ENCODE data around the gene CAPS. TPM values are rescaled to one million over a fixed set of nuclear protein-coding genes. Genes with fewer than 3 reads are reported as not detected.

Gene CAPS
- total RNA-seq, result 100 to 1,000 TPM; 333 to 360 TPM
- polyA plus RNA-seq, result 100 to 1,000 TPM in 1 of 2 donors, 10 to 100 TPM in 1; 90.2 to 113 TPM
- long read RNA-seq, donor 1, transcript CAPS-203 (5 exons, 3,750 nt), result major isoform, 21 of 38 reads
- long read RNA-seq, donor 1, partial matches to known transcripts, result 13 of 38 reads
- long read RNA-seq, donor 1, other reads (novel, unspliced or antisense), result 0 of 38 reads
- long read RNA-seq, donor 2, partial matches to known transcripts, result 0 of 3 reads
- long read RNA-seq, donor 2, other reads (novel, unspliced or antisense), result 0 of 3 reads
- long read RNA-seq, donor 3, transcript CAPS-203 (5 exons, 3,750 nt), result major isoform, 19 of 20 reads
- long read RNA-seq, donor 3, partial matches to known transcripts, result 0 of 20 reads
- long read RNA-seq, donor 3, other reads (novel, unspliced or antisense), result 0 of 20 reads
- long read RNA-seq, donor 4, result 0 reads
- long read RNA-seq, donor 5, transcript CAPS-203 (5 exons, 3,750 nt), result major isoform, 24 of 38 reads
- long read RNA-seq, donor 5, partial matches to known transcripts, result 14 of 38 reads
- long read RNA-seq, donor 5, other reads (novel, unspliced or antisense), result 0 of 38 reads

DNA sequence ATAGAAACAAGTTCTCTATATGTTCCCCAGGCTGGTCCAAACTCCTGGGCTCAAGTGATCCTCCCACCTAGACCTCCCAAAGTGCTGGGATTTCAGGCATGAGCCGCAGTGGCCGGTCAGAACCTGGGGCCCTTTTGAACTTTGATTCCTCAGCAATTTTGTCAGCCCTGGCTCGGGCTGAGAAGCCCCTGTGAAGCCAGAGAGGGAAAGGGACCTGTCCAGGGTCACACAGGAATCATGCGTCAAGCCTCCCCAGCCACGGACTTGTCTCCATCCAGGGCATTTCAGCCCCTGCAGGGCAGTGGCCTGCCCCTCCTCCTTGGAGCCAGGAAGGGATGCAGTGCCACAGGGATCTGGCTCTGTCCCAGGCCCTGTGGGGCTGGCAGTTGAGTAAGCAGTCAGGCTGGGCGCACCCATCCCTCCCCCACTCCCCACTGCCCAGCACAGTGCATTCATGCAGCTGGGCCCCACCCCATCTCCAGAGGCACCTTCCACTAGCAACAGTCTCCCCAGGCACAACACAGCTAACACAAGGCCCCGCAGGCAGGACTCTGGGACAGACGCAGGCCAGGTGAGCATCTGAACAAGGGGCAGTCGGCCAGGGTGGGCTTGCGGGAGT is at the start of gene CAPS:
Gene CAPS, plus strand, starts transcription at position 516 of the 619 bp plus-strand sequence. CDS start 153 bp downstream, outside the sequence.
- Histone ChIP-seq H3K27me3 (ENCODE audit: control insufficient read depth in 3 of 3, insufficient read depth in 3 of 3, low read length in 2 of 3) (no peaks in the 10 kb centered on the region), H3K9me3 (ENCODE audit: control insufficient read depth in 4 of 4, insufficient read depth in 3 of 4, low read length in 3 of 4) (no peaks in the 10 kb centered on the region), H3K27ac (ENCODE audit: low read depth in 1 of 2, low read length in 1 of 2) (peak within 1 kb of the TSS; percentile 22 to 71), H3K4me1 (ENCODE audit: control insufficient read depth in 5 of 5, insufficient read depth in 5 of 5, low read length in 5 of 5) (peaks cover 0 to 13% (median 4%) of the 10 kb centered on the region in 5 donors), H3K9ac (ENCODE audit: insufficient read depth in 1 of 2, low read length in 2 of 2) (no peak within 1 kb of the TSS), H3K4me3 (no peak within 1 kb of the TSS), H3K36me3 (ENCODE audit: control insufficient read depth in 4 of 4, insufficient read depth in 4 of 4, low read length in 4 of 4) (peaks cover 5 to 37% (median 19%) of the 10 kb centered on the region in 4 donors)
- TF ChIP-seq, protein P1, sequence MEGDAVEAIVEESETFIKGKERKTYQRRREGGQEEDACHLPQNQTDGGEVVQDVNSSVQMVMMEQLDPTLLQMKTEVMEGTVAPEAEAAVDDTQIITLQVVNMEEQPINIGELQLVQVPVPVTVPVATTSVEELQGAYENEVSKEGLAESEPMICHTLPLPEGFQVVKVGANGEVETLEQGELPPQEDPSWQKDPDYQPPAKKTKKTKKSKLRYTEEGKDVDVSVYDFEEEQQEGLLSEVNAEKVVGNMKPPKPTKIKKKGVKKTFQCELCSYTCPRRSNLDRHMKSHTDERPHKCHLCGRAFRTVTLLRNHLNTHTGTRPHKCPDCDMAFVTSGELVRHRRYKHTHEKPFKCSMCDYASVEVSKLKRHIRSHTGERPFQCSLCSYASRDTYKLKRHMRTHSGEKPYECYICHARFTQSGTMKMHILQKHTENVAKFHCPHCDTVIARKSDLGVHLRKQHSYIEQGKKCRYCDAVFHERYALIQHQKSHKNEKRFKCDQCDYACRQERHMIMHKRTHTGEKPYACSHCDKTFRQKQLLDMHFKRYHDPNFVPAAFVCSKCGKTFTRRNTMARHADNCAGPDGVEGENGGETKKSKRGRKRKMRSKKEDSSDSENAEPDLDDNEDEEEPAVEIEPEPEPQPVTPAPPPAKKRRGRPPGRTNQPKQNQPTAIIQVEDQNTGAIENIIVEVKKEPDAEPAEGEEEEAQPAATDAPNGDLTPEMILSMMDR (IDR thresholded peaks at IDR 0.05; ENCODE audit: control extremely low read depth, extremely low read depth), result no peak
- ATAC-seq (ENCODE audit: insufficient read depth, low FRiP score) (peak; percentile 48), DNase-seq (peak in 1 of 3 donors; percentile 38)
- WGBS, 2 donors, result 73 to 86% methylated on average over 10 of the region's 10 CpGs

DNA sequence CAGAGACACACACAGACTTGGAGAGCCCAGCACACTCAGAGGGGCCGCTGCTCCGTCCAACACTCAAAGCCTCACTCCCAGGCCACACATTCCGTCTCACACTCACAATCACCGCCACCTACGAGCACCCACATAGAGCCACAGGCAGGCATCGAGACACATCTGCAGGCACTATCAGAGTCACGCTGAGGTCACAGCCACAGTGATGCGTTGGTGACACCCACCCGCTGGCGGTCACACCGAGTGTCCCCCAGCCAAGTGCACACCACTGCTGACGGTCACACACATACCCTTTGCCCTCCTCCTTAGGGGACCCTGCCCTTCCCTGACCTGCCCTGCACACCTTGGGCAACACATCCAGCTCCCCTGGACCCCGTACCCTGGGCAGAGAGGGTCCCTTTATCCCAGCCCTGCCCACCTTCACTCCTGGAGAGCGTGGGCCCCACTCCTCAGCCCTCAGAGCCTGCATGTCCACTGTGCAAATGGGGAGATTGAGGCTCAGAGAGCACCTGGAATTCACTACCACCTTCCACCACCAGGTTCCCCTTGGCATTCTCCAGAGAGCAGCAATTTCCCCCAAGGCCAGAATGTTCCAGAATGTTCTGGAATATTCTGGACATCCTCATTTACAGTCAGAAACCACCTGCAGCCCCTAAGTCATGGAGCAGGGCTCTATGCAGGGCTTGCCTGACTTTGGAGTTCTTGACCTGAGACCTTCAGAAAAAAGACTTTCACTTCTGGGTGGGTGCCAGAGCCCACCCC is 49.1 kb upstream of the CAPS start:
- DNase-seq, result no peak
- TF ChIP-seq, protein P1 (IDR thresholded peaks at IDR 0.05; ENCODE audit: control extremely low read depth, extremely low read depth), result no peak
- H3K27ac ChIP-seq (ENCODE audit: low read depth in 1 of 2, low read length in 1 of 2), result no peak overlapping the region
- no peaks in the 10 kb centered on the region for H3K9me3 ChIP-seq (ENCODE audit: control insufficient read depth in 4 of 4, insufficient read depth in 3 of 4, low read length in 3 of 4)
- H3K9ac ChIP-seq (ENCODE audit: insufficient read depth in 1 of 2, low read length in 2 of 2), result no peak overlapping the region
- H3K4me3 ChIP-seq, result no peak overlapping the region
- H3K36me3 ChIP-seq (ENCODE audit: control insufficient read depth in 4 of 4, insufficient read depth in 4 of 4, low read length in 4 of 4), result no peaks in the 10 kb centered on the region
- whole genome bisulfite sequencing, 2 donors, result 81 to 88% methylated on average over 14 of the region's 14 CpGs
- ATAC-seq (ENCODE audit: insufficient read depth, low FRiP score), result no peak
- H3K4me1 ChIP-seq (ENCODE audit: control insufficient read depth in 5 of 5, insufficient read depth in 5 of 5, low read length in 5 of 5), result no peaks in the 10 kb centered on the region
- no peaks in the 10 kb centered on the region for H3K27me3 ChIP-seq (ENCODE audit: control insufficient read depth in 3 of 3, insufficient read depth in 3 of 3, low read length in 2 of 3)

DNA sequence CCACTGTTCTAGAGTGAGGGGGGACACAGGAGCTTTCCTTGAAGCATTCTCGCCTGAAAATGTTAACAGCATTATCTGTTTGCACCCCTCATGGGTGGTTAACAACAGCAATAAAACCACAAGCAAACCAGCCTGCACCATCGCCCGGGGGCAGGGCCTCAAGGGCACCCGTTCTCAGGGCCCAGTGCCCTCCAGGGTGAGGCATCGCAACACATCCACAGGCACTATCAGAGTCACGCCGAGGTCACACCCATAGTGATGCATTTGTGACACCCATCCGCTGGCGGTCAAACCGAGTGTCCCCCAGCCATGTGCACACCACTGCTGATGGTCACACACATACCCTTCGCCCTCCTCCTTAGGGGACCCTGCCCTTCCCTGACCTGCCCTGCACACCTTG is 48.3 kb upstream of the CAPS start:
- H3K4me1 ChIP-seq (ENCODE audit: control insufficient read depth in 5 of 5, insufficient read depth in 5 of 5, low read length in 5 of 5), result no peaks in the 10 kb centered on the region
- ATAC-seq (ENCODE audit: insufficient read depth, low FRiP score), result no peak
- 84 to 92% methylated on average over 11 of the region's 11 CpGs for WGBS, 2 donors

More for the DNA sequence above, 48.3 kb upstream of the CAPS start:
- Histone ChIP-seq H3K27ac (ENCODE audit: low read depth in 1 of 2, low read length in 1 of 2) (no peak overlapping the region), H3K9me3 (ENCODE audit: control insufficient read depth in 4 of 4, insufficient read depth in 3 of 4, low read length in 3 of 4) (no peaks in the 10 kb centered on the region), H3K27me3 (ENCODE audit: control insufficient read depth in 3 of 3, insufficient read depth in 3 of 3, low read length in 2 of 3) (no peaks in the 10 kb centered on the region), H3K4me3 (no peak overlapping the region), H3K9ac (ENCODE audit: insufficient read depth in 1 of 2, low read length in 2 of 2) (no peak overlapping the region), H3K36me3 (ENCODE audit: control insufficient read depth in 4 of 4, insufficient read depth in 4 of 4, low read length in 4 of 4) (no peaks in the 10 kb centered on the region)
- DNase-seq, result no peak
- TF ChIP-seq, protein P1 (IDR thresholded peaks at IDR 0.05; ENCODE audit: control extremely low read depth, extremely low read depth), result no peak
